Measurements from ENCODE around the gene TBL1X.
"Not testable (repeated sequence)": the region's sequence is repeated elsewhere in the genome, so short reads cannot be mapped to it uniquely, and the experiment has no call there.

The TBL1X gene

GRCh38 chrX:9765737-9766097 is 300.9 kb downstream of the TBL1X start, which contains the start of gene GPR143:
GPR143 (minus strand) TSS chrX:9765847; CDS start chrX:9765817, 30 bp downstream.
- no peak for DNase-seq (ENCODE audit: low read depth)

DNA sequence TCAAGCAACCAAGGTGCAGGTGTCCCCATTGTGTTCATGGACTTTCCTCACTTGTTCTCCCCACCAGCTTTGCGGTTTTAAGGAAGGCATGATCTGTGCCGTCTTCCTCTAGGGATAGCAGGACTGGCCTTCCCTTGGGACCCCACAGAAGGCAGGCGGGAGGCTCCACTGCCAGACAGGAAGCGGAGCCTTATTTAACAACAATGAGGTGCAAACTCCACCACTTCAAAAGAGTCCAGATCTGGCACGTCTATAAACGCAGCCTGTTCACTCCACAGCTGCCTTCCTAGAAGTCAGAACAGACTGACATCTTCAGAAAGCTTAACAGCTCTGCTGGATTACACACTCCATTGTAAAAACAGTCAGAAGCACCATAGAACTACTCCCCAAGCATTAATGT is 302.5 kb downstream of the TBL1X start:
- DNase-seq (ENCODE audit: low read depth): no peak

- DNase-seq (ENCODE audit: low read depth): not testable (repeated sequence)
Observed at GRCh38 chrX:9768321-9768839, 303.5 kb downstream of the TBL1X start.

GRCh38 chrX:9770319-9770718 is 305.5 kb downstream of the TBL1X start:
- DNase-seq (ENCODE audit: low read depth): no peak

DNA sequence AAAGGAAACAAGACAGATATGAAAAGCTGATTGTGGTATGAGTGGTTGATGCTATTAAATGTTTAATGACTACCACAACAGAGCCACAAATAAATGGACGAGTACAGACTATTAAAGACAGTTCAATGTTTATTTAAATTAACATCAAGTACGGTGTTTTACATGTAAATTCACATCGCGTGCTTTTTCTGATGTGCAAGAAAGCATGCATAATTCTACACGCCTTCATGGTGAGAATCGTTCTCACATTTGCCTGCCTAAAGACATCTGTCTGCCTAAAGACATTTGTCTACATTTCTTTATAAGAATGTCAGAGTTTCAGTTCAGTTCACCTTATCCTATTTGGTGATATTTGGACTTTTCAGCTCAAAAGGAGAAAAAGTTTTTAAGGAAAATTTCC is 308.1 kb downstream of the TBL1X start:
- no peak for DNase-seq (ENCODE audit: low read depth)

- DNase-seq (ENCODE audit: low read depth): no peak
Observed at GRCh38 chrX:9775930-9776329, 311.1 kb downstream of the TBL1X start.

DNA sequence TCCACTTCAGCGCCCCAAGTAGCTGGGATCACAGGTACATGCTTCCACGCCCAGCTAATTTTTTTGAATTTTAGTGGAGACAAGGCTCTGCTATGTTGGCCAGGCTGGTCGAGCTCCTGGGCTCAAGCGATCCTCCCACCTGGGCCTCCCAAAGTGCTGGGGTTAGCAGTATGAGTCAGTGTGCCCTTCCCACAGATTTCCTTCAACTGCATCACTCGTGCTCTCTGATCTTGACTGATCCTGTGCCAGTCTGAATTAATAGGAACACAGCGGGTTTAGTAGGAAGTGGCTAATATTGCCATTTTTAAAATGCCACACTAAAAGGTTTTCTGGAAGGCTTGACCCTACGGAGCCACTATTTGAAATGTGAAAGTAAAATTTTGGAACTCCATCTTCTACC is 317.1 kb downstream of the TBL1X start:
- DNase-seq (ENCODE audit: low read depth): no peak

GRCh38 chrX:9784332-9784731 is 319.5 kb downstream of the TBL1X start:
- no peak for DNase-seq (ENCODE audit: low read depth)

- no peak for DNase-seq (ENCODE audit: low read depth)
Observed at GRCh38 chrX:9785254-9785943, 320.5 kb downstream of the TBL1X start.

- DNase-seq (ENCODE audit: low read depth): no peak
Observed at GRCh38 chrX:9785944-9786797, 321.3 kb downstream of the TBL1X start, which contains the start of gene SHROOM2. SHROOM2 (plus strand) TSS chrX:9786429; CDS start chrX:9786546, 117 bp downstream.

DNA sequence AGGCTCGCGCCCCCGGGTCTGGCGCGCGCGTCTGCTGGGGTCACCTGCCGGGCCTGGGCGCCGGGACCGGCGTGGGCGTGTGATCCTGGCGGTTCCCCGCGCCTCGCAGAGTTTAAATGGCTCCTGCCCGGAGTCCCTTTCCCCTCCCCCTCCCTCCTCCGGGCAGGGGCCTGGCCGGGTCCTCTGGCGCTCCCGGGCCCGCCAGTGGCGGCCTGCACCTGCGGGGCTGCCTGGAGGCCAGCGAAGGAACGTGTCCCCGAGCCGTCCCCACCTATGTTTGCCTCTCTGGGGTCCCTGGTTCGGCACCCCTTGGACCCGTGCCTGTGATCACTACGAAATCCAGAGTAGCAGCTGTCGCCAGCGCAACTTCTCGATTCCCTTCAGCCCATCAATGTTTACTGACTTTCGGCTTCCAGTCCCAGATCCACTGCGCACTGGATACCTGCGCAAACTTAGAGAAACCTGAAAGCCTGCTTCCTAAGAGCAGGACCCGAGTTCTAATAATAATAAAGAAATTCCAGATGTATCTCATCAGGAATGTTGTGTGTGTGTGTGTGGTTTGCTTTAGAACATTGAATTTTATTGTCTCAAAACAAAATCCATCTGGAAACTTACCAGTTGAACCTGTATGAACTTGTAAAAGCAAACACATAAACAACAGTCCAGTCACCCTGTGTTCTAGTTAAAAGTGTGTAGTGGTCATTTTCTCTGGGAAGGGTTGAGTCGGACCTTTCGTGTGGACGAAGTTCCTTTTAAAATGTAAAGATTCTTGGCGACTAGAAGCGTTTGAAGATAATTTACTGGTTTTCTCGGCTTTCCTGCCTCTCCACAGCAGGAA is 322.2 kb downstream of the TBL1X start:
- DNase-seq (ENCODE audit: low read depth): no peak

- no peak for DNase-seq (ENCODE audit: low read depth)
Observed at GRCh38 chrX:9788911-9789310, 324.1 kb downstream of the TBL1X start.

GRCh38 chrX:9789555-9789954 is 324.7 kb downstream of the TBL1X start:
- DNase-seq (ENCODE audit: low read depth): no peak

Data from activated T-helper 9 cell treated with anti-CD3 and anti-CD28 coated beads, Interleukin-2, amount 50 U/mL, for 16 hours (primary cell).